ENCODE results near the gene MATN4. TPM values are rescaled to one million over a fixed set of nuclear protein-coding genes. Genes with fewer than 3 reads are reported as not detected.

The MATN4 gene
- total and polyA plus RNA-seq, 2 of the 13 experiments (the other 11 are each of a cell fraction or from before 2014, with no cell fraction given), result not detected

DNA sequence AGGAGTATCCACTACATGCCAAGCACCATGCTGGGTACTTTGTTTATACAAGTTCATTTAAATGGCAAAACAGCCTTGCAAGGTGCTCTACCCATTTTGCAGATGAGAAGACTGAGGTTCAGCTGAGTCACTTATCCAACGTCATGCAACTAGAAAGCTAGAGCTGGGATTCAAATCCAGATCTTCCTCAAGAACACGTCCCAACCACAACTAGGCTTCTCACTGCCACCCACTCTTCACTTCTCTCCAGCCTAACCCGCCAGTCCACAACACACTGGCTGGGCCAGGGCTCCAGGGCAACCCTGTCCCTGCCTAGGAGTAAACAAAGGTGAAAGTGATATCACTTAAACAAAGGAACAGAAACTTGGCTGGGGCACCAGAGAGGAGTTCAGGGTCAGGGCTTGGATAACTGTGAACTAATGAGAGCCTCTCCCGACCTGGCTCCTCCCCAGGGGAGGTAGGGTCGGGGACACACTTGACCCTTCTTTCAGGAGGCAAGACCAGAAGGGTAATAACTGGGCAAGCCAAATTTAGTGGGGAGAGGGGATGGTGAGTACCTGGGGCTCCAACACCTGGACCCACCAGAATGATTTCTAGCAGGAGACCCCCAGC is 32.2 kb upstream of the MATN4 start (continued):
- TF ChIP-seq PRDM4 (CRISPR knock-in tag; IDR thresholded peaks at IDR 0.05; ENCODE audit: borderline replicate concordance) (no peak), ZNF629 (CRISPR knock-in tag; conservative IDR thresholded peaks at IDR 0.05) (peak; percentile 100), SP2 (CRISPR knock-in tag; IDR thresholded peaks at IDR 0.05) (peak; percentile 12; the same call in 1 of the 2 replicates), REPIN1 (CRISPR knock-in tag; IDR thresholded peaks at IDR 0.05; ENCODE audit: borderline replicate concordance, low read depth) (peak; percentile 74; the same call in 1 of the 2 replicates), PHF5A (CRISPR knock-in tag; IDR thresholded peaks at IDR 0.05; ENCODE audit: low read depth, unreplicated experiment) (peak; percentile 38), NRL (CRISPR knock-in tag; IDR thresholded peaks at IDR 0.05; ENCODE audit: borderline replicate concordance) (peak; percentile 63; the same call in 1 of the 2 replicates), ZNF513 (CRISPR knock-in tag; conservative IDR thresholded peaks at IDR 0.05) (0 out of 2 replicates have a peak, but pooled peaks have one; percentile 66), ZBTB20 (CRISPR knock-in tag; IDR thresholded peaks at IDR 0.05; ENCODE audit: borderline replicate concordance, low read depth) (peak; percentile 89; the same call in 1 of the 2 replicates), REST (IDR thresholded peaks at IDR 0.05; ENCODE audit: borderline replicate concordance in 1 of 2, low read depth in 1 of 2, low read length in 2 of 2) (no peak), ZNF562 (CRISPR knock-in tag; IDR thresholded peaks at IDR 0.05; ENCODE audit: borderline replicate concordance) (no peak), ZFP36 (IDR thresholded peaks at IDR 0.05; ENCODE audit: borderline replicate concordance, low read depth, low read length, partially characterized antibody) (no peak), SNAI1 (CRISPR knock-in tag; IDR thresholded peaks at IDR 0.05; ENCODE audit: borderline replicate concordance) (no peak), STAG1 (CRISPR knock-in tag; IDR thresholded peaks at IDR 0.05) (peak; percentile 14), KAT2B (IDR thresholded peaks at IDR 0.05; ENCODE audit: borderline replicate concordance, low read depth, low read length) (no peak), ZNF121 (CRISPR knock-in tag; IDR thresholded peaks at IDR 0.05) (peak; percentile 57; the same call in 1 of the 2 replicates), GPN1 (CRISPR knock-in tag; IDR thresholded peaks at IDR 0.05; ENCODE audit: borderline replicate concordance) (no peak), TRIM24 (CRISPR knock-in tag; IDR thresholded peaks at IDR 0.05) (peak; percentile 47; the same call in 1 of the 2 replicates)
- TF ChIP-seq, protein P1, sequence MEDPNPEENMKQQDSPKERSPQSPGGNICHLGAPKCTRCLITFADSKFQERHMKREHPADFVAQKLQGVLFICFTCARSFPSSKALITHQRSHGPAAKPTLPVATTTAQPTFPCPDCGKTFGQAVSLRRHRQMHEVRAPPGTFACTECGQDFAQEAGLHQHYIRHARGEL (CRISPR knock-in tag; IDR thresholded peaks at IDR 0.05), result 0 out of 2 replicates have a peak, but pooled peaks have one; percentile 17
- TF ChIP-seq, protein P2, sequence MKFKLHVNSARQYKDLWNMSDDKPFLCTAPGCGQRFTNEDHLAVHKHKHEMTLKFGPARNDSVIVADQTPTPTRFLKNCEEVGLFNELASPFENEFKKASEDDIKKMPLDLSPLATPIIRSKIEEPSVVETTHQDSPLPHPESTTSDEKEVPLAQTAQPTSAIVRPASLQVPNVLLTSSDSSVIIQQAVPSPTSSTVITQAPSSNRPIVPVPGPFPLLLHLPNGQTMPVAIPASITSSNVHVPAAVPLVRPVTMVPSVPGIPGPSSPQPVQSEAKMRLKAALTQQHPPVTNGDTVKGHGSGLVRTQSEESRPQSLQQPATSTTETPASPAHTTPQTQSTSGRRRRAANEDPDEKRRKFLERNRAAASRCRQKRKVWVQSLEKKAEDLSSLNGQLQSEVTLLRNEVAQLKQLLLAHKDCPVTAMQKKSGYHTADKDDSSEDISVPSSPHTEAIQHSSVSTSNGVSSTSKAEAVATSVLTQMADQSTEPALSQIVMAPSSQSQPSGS (CRISPR knock-in tag; IDR thresholded peaks at IDR 0.05), result peak; percentile 53; the same call in 1 of the 2 replicates
